Islet of Langerhans (tissue), 1 donor: ENCODE results near the gene LDLRAD4.

ENCODE experiments used
- FAIRE-seq: peaks from one replicate; lab custom pipeline; 2011; peaks lifted over from hg19 to GRCh38; lab: Jason Lieb, UNC

LDLRAD4 gene

GRCh38 chr18:13372531-13372951 is 154.0 kb downstream of the LDLRAD4 start:
- FAIRE-seq, result no peak

GRCh38 chr18:13374096-13374467 is 155.5 kb downstream of the LDLRAD4 start:
- FAIRE-seq, result no peak

- FAIRE-seq, result no peak
Measured at GRCh38 chr18:13374468-13375301, 156.1 kb downstream of the LDLRAD4 start.

- peak; percentile 36 for FAIRE-seq
Measured at GRCh38 chr18:13375302-13376255, 157.0 kb downstream of the LDLRAD4 start.

GRCh38 chr18:13376298-13376840 is 157.8 kb downstream of the LDLRAD4 start:
- no peak for FAIRE-seq

GRCh38 chr18:13376841-13377351 is 158.3 kb downstream of the LDLRAD4 start:
- FAIRE-seq, result no peak

- no peak for FAIRE-seq
Measured at GRCh38 chr18:13377496-13377895, 158.9 kb downstream of the LDLRAD4 start.

- no peak for FAIRE-seq
Measured at GRCh38 chr18:13378150-13378549, 159.6 kb downstream of the LDLRAD4 start.

GRCh38 chr18:13379062-13379865 is 160.7 kb downstream of the LDLRAD4 start:
- FAIRE-seq, result no peak

GRCh38 chr18:13379930-13380690 is 161.6 kb downstream of the LDLRAD4 start:
- FAIRE-seq, result no peak

- FAIRE-seq, result no peak
Measured at GRCh38 chr18:13380691-13381070, 162.1 kb downstream of the LDLRAD4 start.

- FAIRE-seq, result no peak
Measured at GRCh38 chr18:13381331-13381730, 162.8 kb downstream of the LDLRAD4 start.

- FAIRE-seq, result no peak
Measured at GRCh38 chr18:13381944-13382365, 163.4 kb downstream of the LDLRAD4 start.

GRCh38 chr18:13382366-13382953 is 163.9 kb downstream of the LDLRAD4 start:
- peak; percentile 96 for FAIRE-seq

GRCh38 chr18:13382954-13383827 is 164.6 kb downstream of the LDLRAD4 start:
- FAIRE-seq, result no peak

- no peak for FAIRE-seq
Measured at GRCh38 chr18:13386891-13387801, 168.6 kb downstream of the LDLRAD4 start.

- FAIRE-seq, result no peak
Measured at GRCh38 chr18:13387855-13388548, 169.4 kb downstream of the LDLRAD4 start.
